Smooth muscle cell (in vitro differentiated cells): ENCODE data around the gene DIAPH3. TPM values are rescaled to one million over a fixed set of nuclear protein-coding genes. Genes with fewer than 3 reads are reported as not detected.

Experiments used
- DNase-seq: peaks from one replicate; lab custom pipeline; 2025; ENCODE audit not compliant: unreplicated experiment; lab: John Stamatoyannopoulos, UW
- H2AFZ ChIP-seq: fragments of 200-600 bp; sonication (generic); 2 replicates; pipeline ENCODE4 v1.6.0; 2016; ENCODE audit warnings: antibody characterized with exemption, low read depth, mild to moderate bottlenecking
- H3F3A ChIP-seq: fragments of 200-600 bp; sonication (generic); 2 replicates; pipeline ENCODE4 v1.6.0; 2017; ENCODE audit warnings: antibody characterized with exemption, low read depth
- H3K27ac ChIP-seq: fragments of 200-600 bp; sonication (generic); 2 replicates; pipeline ENCODE4 v1.5.1; 2016; ENCODE audit warnings: low read depth, mild to moderate bottlenecking
- H3K27me3 ChIP-seq: fragments of 200-600 bp; sonication (generic); 2 replicates; pipeline ENCODE4 v1.6.1; 2016; ENCODE audit warnings: low read depth, mild to moderate bottlenecking
- H3K36me3 ChIP-seq: fragments of 200-600 bp; sonication (generic); 2 replicates; pipeline ENCODE4 v1.5.1; 2016; ENCODE audit warnings: low read depth
- H3K4me1 ChIP-seq: fragments of 200-600 bp; sonication (generic); 2 replicates; pipeline ENCODE4 v1.5.1; 2016; ENCODE audit warnings: low read depth
- H3K4me2 ChIP-seq: fragments of 200-600 bp; sonication (generic); 2 replicates; pipeline ENCODE4 v1.6.0; 2016; ENCODE audit warnings: mild to moderate bottlenecking
- H3K4me3 ChIP-seq: fragments of 200-600 bp; sonication (generic); 2 replicates; pipeline ENCODE4 v1.5.1; 2016; ENCODE audit warnings: mild to moderate bottlenecking
- H3K79me2 ChIP-seq: fragments of 200-600 bp; sonication (generic); 2 replicates; pipeline ENCODE4 v1.6.0; 2016; ENCODE audit warnings: low read depth, mild to moderate bottlenecking
- H3K9ac ChIP-seq: fragments of 200-600 bp; sonication (generic); 2 replicates; pipeline ENCODE4 v1.6.0; 2016; ENCODE audit warnings: low read depth
- H3K9me3 ChIP-seq: fragments of 200-600 bp; sonication (generic); replicated peaks from 2 replicates; pipeline ENCODE4 v1.5.1; 2016; ENCODE audit warnings: low read depth
- H4K20me1 ChIP-seq: fragments of 200-600 bp; sonication (generic); 2 replicates; pipeline ENCODE4 v1.6.0; 2016; ENCODE audit warnings: low read depth
- WGBS: methylation state at CpG from one replicate; pipeline ENCODE4 v1.1.7; 2016; ENCODE audit warnings: low lambda C conversion rate; 5-methylcytosine and 5-hydroxymethylcytosine counted together
- polyA plus RNA-seq: library from polyadenylated mRNA; unstranded; fragments of >200 nt; fragmentation: Nextera tagmentation; extraction: Ambion mirVana; gene quantifications from 2 replicates; pipeline ENCODE4 v1.2.1, GENCODE V29; 2016
- total RNA-seq: library from RNA; depleted of rRNA; stranded (reverse); fragments of >200 nt; gene quantifications from 2 replicates; pipeline ENCODE4 v1.2.3, GENCODE V29; 2014
- TF ChIP-seq, protein P1 (sequence below): fragments of 200-600 bp; sonication (generic); IDR thresholded peaks from 2 replicates; pipeline ENCODE4 v1.5.1; 2017; ENCODE audit warnings: borderline replicate concordance, mild to moderate bottlenecking, antibody characterized with exemption; ENCODE audit not compliant: insufficient read depth, poor library complexity, severe bottlenecking

Gene DIAPH3
- total and polyA plus RNA-seq, 2 experiments from 2014 or later = 6.8 to 9.5 TPM

DNA sequence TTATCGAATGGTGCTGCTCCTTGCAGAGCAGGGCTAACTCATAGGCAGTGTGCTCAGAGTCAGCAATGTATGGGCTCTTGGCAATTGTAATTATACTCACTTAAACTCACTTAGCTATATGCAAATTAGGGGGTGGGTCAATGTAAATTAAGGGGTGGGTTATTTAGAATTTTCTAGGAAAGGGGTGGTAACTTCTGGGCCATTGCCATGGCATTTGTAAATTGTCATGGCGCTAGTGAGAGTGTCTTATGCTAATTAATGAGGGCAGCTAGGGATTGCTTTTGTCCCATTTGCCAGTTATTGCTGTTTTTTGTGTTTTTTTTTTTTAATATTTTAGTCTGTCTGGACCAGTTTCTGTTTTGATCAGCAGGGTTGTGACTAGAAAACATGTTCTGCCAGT lies 68.4 kb downstream of the DIAPH3 start:
- H4K20me1 ChIP-seq = no peaks in the 10 kb centered on the region
- H3K4me1 ChIP-seq = no peaks in the 10 kb centered on the region
- no peaks in the 10 kb centered on the region for H3F3A ChIP-seq
- no peaks in the 10 kb centered on the region for H3K9me3 ChIP-seq
- WGBS = 95% methylated on average over 2 of the region's 2 CpGs
- H3K4me2 ChIP-seq = no peak overlapping the region
- H3K4me3 ChIP-seq = no peak overlapping the region
- H3K79me2 ChIP-seq = no peaks in the 10 kb centered on the region
- H3K36me3 ChIP-seq = no peaks in the 10 kb centered on the region
- no peak overlapping the region for H3K9ac ChIP-seq
- no peaks in the 10 kb centered on the region for H3K27me3 ChIP-seq
- DNase-seq = no peak
- TF ChIP-seq, protein P1, sequence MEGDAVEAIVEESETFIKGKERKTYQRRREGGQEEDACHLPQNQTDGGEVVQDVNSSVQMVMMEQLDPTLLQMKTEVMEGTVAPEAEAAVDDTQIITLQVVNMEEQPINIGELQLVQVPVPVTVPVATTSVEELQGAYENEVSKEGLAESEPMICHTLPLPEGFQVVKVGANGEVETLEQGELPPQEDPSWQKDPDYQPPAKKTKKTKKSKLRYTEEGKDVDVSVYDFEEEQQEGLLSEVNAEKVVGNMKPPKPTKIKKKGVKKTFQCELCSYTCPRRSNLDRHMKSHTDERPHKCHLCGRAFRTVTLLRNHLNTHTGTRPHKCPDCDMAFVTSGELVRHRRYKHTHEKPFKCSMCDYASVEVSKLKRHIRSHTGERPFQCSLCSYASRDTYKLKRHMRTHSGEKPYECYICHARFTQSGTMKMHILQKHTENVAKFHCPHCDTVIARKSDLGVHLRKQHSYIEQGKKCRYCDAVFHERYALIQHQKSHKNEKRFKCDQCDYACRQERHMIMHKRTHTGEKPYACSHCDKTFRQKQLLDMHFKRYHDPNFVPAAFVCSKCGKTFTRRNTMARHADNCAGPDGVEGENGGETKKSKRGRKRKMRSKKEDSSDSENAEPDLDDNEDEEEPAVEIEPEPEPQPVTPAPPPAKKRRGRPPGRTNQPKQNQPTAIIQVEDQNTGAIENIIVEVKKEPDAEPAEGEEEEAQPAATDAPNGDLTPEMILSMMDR = no peak
- H3K27ac ChIP-seq = no peak overlapping the region
- no peak overlapping the region for H2AFZ ChIP-seq

DNA sequence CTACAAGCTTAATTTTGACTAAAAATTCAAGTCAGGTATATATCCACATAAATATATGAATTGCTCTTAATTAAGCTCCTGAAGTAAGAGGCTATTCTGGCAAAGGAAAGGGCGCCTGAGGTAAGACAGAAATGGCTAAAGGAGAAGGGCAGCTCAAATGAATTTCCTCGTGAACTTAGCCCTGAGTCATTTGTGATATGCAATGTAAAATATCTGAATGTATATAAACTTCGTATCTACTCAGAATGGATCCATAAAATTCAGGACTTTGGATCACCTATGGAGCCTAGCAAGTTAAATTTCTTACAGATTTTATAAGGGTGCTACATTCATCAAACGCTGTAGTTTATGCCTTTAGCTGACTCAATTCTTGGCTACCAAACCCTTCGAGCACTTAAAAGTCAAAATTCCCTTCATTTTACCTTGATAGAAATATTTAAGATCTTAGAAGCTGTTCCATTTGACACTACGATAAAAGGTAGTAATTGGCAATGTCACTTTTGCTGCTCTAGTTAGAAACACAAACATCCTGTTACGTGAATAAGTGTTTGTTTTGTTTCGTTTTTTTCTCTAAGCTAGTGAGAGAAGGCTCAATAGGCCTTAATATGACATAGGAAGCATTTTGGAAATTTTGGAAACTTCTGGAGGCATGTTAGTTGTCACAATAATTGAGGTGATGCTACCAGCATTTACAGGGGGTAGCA lies 69.2 kb downstream of the DIAPH3 start:
- no peak overlapping the region for H3K9ac ChIP-seq
- H2AFZ ChIP-seq = no peak overlapping the region
- H3K27me3 ChIP-seq = no peaks in the 10 kb centered on the region
- H3K9me3 ChIP-seq = no peaks in the 10 kb centered on the region
- no peaks in the 10 kb centered on the region for H3K79me2 ChIP-seq
- no peak overlapping the region for H3K4me2 ChIP-seq
- 95% methylated on average over 8 of the region's 8 CpGs for WGBS
- H3K4me3 ChIP-seq = no peak overlapping the region
- TF ChIP-seq, protein P1 = no peak
- no peaks in the 10 kb centered on the region for H3F3A ChIP-seq
- no peaks in the 10 kb centered on the region for H4K20me1 ChIP-seq
- H3K27ac ChIP-seq = no peak overlapping the region
- no peaks in the 10 kb centered on the region for H3K36me3 ChIP-seq
- no peaks in the 10 kb centered on the region for H3K4me1 ChIP-seq
- no peak for DNase-seq

DNA sequence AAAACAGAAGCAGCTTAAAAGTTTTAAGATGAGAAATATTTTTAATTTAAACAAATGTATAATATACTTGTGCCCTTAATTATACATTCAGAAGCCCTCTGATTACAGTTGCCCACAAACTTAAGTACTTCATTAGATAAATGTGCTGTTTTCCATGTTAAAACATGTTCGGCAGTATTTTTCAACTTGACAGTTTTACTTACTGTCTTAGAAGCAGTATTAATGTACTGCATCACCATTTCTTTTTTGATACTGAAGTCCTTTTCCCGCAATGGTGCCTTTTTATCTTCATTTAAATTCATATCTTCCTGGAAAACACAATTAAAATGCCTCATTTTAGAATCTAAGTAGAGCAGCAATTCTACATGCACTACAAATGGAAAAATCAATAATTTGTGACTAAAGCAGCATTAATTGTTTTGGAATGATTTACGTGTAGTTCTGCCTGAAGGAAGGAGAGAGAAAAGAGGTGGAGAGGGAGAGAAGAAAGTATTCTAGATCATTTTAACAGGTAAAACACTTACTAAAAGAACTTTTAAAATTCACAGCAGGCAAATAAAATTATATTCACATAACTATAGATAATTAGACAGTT lies 70.2 kb downstream of the DIAPH3 start:
- Histone ChIP-seq H3K79me2 (no peaks in the 10 kb centered on the region), H3K9ac (no peak overlapping the region), H3K36me3 (no peaks in the 10 kb centered on the region), H2AFZ (no peak overlapping the region), H3K4me2 (no peak overlapping the region), H3K27ac (no peak overlapping the region), H3K27me3 (no peaks in the 10 kb centered on the region), H4K20me1 (no peaks in the 10 kb centered on the region), H3K4me1 (no peaks in the 10 kb centered on the region), H3F3A (no peaks in the 10 kb centered on the region), H3K4me3 (no peak overlapping the region), H3K9me3 (no peaks in the 10 kb centered on the region)
- TF ChIP-seq, protein P1 = no peak
- no peak for DNase-seq
- 93% methylated on average over 3 of the region's 3 CpGs for WGBS

DNA sequence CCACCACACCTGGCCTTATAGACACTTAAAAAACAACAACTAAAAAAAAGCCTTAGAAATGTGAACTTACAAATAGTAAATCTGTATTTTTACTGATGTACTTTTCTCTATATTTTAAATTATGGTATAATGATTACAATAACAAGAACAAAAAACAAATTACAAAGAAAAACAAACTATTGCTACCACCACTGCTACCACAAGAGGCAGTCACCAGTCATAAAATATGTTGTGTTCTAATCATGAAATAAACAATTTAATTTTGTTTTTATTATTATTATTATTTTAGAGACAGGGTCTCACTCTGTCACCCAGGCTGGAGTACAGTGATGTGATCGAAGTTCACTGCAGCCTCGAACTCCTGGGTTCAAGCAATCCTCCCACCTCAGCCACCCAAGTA lies 72.2 kb downstream of the DIAPH3 start:
- Histone ChIP-seq H4K20me1 (no peaks in the 10 kb centered on the region), H3F3A (no peaks in the 10 kb centered on the region), H2AFZ (no peak overlapping the region), H3K4me2 (no peak overlapping the region), H3K9me3 (no peaks in the 10 kb centered on the region), H3K27ac (no peak overlapping the region), H3K27me3 (no peaks in the 10 kb centered on the region), H3K9ac (no peak overlapping the region), H3K79me2 (no peaks in the 10 kb centered on the region), H3K36me3 (no peaks in the 10 kb centered on the region), H3K4me1 (no peaks in the 10 kb centered on the region), H3K4me3 (no peak overlapping the region)
- DNase-seq = no peak
- TF ChIP-seq, protein P1 = no peak
- 97% methylated on average over 2 of the region's 2 CpGs for WGBS
